CD4-positive, alpha-beta T cell treated with Interleukin-10 for 1 hour (primary cell): ENCODE measurements around the gene AGRP.
A peak's percentile ranks its signal among the peaks of the same experiment; 100 is the strongest.
"Not testable (repeated sequence)": the region's sequence is repeated elsewhere in the genome, so short reads cannot be mapped to it uniquely, and the experiment has no call there.

Experiments
- DNase-seq: peaks from one replicate; pipeline ENCODE4 v3.0.0-alpha.2; 2020

Gene AGRP

GRCh38 chr16:67499106-67499505 is 15.8 kb upstream of the AGRP start:
- no peak for DNase-seq

GRCh38 chr16:67490335-67491096 is 7.2 kb upstream of the AGRP start:
- no peak for DNase-seq

- DNase-seq = no peak
These were observed 6.2 kb upstream of the AGRP start for GRCh38 chr16:67489401-67490083.

DNA sequence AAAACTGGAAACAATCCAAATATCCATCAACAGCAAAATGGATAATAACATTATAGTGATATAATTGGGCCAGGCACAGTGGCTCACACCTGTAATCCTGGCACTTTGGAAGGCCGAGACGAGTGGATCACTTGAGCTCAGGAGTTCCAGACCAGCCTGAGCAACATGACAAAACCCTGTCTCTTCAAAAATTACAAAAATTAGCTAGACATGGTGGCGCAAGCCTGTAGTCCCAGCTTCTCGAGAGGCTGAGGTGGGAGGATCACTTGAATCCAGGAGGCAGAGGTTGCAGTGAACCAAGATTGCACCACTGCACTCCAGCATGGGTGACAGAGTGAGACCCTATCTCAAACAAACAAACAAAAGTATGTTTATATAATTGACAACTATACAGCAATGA is 4.2 kb upstream of the AGRP start:
- not testable (repeated sequence) for DNase-seq

DNA sequence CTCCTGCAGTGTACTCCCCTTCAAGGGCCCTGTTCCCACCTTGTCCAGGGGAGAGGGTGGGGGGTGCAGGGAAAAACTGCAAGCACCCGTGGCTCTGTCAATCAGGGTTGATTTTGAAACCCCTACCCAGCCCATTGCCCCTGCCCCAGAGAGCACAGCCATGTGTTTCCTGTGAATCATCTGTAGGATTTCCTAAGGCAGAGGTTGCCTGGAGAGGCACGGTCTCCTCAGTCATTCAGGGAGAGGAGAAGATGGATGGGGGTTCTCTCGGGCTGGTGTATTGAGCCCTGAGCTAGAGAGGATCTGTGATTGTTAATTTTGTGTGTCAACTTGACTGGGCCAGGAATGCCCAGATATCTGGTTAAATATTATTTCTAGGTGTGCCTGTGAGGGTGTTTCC is 3.5 kb upstream of the AGRP start:
- no peak for DNase-seq

GRCh38 chr16:67483731-67484525 is 581 bp upstream of the AGRP start:
- DNase-seq = no peak

GRCh38 chr16:67482233-67482924 is 968 bp downstream of the AGRP start:
- DNase-seq = peak; percentile 14

DNA sequence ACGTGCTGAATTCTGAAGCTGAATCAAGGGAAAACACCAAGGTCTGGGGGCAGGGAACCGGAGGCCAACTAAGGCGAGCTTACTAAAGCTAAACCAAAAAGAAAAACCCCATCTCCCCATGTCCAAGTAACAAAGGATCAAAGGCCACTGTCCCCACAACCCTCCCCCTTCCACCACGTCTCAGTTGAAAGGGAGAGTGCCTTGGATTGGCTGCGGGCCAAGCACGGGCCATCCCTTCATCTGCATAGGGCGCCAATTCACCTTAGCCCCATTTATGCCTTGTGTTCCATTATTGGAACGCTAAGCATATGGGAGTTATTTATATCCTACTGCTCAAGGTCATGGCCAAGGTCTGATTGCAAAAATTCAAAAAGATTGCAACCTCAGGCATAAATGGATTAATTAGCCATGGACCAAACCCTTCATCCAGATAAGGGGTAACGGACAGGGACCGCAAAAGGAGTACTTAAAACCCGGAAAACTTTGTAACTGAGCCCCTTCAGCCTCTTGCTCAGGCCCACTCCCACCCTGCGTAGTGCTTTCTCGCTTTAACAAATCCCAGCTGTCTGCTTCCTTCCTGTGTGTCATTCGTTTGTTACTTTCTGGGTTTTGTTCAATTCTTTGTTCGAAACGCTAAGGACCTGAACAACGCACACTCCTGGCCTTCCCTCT is 1.6 kb downstream of the AGRP start:
- peak; percentile 53 for DNase-seq

DNA sequence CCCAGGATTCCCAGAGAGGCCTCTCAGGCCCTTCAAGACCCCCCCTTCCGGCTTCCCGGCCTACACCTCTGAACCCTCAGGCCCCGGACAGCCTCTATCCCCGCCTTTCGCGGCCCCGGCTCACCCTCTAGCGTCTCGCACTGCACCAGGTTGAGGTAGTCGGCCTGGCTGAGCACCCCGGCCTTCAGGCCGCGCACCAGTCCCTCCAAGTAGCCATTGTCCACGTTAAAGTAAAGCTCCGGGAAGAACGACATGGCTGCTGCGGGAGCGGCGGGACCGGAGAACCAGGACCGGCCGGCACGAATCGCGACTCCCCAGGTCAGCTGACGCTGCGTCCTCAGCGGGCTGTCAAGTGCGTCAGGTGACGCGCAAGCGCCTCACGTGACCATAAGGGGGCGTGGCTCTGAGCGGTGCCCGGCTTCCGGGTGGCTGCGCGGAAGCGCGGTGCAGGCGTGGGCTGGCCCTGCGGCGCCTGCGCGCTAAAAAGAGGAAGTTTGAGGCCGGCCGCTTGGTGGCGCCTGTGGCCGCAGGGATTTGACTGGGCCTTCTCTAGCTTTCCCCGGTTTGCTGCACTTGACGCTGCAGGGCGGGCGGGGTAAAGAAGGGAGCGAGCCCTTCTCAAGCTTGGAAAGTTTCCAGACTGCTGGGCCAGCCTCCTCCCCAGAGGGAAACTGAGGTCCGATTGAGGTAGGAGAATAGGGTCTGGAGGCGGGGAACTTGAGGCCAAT is 2.4 kb downstream of the AGRP start, which contains the start of gene ATP6V0D1:
ATP6V0D1 (minus strand) TSS at position 325 of the 728 bp plus-strand sequence; CDS start at position 254, 71 bp downstream.
- peak; percentile 99 for DNase-seq

- no peak for DNase-seq
These were observed 5.3 kb downstream of the AGRP start for GRCh38 chr16:67477960-67478554.

DNA sequence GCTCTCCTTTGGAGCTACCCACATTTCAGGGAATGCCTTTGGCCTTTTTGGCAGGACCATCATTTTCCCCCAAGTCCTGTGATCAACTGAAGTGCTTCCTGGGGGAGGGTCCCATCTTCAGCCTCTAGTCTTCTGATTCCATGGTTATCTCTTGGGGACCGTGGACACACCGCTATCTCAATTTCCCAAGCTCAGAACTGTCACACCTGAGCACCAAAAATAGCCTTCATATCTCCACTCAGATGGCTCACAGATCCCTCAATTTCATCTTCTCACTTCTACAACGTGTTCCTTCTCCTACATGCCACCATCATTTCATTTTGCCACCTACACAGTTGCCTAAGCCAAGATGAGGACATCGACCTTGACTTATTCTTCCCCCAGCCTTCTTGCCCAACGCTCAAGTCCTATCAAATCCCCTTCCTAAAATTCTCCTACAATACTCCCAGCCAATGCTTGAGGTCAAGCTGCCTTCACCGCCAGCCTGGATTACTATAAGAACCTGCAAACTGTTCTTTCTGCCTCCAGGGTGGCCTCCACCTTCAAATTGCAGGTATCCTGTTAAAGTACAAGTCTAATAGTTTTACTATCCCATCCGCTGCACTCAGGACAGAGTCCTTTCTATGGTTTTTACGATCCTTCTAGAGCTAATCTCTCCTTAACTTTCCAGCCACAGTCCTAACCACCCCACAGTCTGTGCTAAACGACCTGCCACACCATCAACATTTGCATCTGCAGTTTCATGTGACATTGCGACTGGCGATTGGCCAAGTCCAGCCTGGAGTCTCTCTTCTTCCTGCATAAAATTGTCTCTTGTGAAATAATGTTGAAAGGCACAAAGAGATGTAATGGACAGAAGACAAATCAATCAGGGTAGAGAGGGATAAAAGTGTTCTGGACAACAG is 8.5 kb downstream of the AGRP start:
- no peak for DNase-seq

- DNase-seq = no peak
These were observed 11.5 kb downstream of the AGRP start for GRCh38 chr16:67471758-67472384.

DNA sequence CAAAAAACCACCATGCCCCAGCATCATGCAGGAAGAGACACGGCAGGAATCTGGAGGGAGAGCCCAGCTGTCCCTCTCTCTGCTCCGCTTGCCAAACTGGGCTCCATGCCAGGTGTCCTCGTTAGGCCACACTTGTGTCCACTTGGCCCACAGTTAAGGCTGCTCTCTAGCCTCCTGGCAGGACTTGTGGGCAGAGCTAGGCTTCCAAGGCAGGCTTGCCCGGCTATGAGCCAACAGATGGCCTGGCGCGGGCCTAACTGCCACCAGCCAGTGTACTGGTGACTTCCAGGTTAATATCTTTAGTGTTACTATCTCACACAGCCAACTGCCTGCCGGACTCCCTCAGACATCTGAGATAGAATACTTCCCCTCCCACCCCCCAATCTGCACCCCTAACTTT is 13.0 kb downstream of the AGRP start:
- no peak for DNase-seq

DNA sequence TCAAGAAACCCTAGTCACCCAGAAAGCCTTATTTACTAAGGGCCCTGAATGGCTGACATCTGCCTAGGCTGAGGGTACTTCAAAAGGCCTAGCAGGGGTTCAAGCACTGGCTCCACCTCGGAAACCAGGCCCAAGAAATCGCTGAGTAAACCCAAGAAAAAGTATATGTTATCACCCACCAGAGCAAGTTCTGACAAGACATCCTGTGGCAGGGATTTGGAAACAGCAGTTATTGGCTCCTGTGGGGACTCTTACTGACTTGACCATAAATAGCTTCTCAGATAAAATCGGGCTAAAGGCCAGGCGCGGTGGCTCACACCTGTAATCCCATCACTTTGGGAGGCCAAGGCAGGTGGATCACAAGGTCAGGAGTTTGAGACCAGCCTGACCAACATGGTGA is 14.6 kb downstream of the AGRP start:
- no peak for DNase-seq

- no peak for DNase-seq
These were observed 16.8 kb downstream of the AGRP start for GRCh38 chr16:67466581-67466980.

DNA sequence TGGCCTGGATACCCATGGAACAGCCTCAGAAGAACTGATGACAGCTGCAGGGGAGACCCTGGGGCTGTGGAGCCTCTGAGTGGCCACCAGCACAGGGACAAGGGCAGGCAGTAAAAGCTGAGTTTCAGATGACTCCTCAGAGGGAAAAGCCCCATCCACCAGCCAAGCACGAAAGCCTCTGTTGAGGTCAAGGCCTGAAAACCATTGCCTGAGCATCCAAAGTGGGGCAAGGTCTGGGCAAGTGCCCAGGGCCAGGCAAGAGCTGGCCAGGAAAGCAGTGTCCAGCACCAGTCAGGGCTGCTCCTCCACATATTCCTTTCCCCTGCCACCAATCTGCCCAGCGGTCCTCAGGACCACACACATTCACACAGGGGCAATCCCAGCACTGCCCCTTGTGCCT is 18.8 kb downstream of the AGRP start:
- DNase-seq = no peak

DNA sequence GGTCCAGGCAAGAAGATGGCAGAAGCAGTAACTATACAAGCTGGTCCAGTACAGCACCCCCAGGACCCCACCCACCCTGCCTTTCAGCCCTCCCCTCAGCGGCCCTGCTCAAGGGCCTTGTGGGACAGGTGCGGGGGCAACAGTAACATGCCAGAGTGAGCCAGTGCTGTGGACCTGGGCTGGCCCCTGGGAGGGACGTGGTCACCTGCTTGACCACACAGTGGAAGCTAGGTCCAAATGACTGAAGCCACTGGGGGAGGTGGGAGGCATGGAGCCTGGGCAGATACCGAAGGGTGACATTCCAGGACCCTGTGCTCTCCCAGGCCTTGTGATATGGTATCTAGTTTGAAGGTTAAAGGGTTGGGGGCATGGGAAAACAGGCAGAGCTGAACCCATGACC is 19.7 kb downstream of the AGRP start:
- DNase-seq = no peak

- DNase-seq = no peak
These were observed 20.3 kb downstream of the AGRP start for GRCh38 chr16:67463059-67463458.

DNA sequence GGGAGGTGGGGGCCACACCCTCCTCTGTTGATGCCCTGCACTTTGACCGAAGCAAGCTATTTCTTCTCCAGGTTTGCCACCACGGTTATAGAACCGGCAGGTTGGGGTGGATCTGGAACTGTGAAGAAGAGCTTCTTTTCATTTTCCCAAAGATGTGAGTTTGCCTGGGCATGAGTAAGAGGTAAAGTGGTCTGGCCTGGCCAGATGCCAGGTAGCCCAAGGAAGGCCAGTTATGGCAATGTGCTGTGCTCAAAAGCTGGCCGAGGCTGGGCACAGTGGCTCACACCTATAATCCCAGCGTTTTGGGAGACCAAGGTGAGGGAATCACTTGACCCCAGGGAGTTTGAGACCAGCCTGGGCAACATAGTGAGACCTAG is 21.1 kb downstream of the AGRP start:
- DNase-seq = no peak
